CD4-positive, alpha-beta T cell treated with Interleukin-21 for 1 hour (primary cell): ENCODE data around the gene HMX3.
"Not testable (repeated sequence)": the region's sequence is repeated elsewhere in the genome, so short reads cannot be mapped to it uniquely, and the experiment has no call there.

Experiments used
- DNase-seq: peaks from one replicate; pipeline ENCODE4 v3.0.0-alpha.2; 2020

The HMX3 gene

GRCh38 chr10:123149162-123149567 is 13.4 kb downstream of the HMX3 start:
- no peak for DNase-seq

- DNase-seq: peak; percentile 39
Measured at GRCh38 chr10:123149568-123150270, 13.9 kb downstream of the HMX3 start.

DNA sequence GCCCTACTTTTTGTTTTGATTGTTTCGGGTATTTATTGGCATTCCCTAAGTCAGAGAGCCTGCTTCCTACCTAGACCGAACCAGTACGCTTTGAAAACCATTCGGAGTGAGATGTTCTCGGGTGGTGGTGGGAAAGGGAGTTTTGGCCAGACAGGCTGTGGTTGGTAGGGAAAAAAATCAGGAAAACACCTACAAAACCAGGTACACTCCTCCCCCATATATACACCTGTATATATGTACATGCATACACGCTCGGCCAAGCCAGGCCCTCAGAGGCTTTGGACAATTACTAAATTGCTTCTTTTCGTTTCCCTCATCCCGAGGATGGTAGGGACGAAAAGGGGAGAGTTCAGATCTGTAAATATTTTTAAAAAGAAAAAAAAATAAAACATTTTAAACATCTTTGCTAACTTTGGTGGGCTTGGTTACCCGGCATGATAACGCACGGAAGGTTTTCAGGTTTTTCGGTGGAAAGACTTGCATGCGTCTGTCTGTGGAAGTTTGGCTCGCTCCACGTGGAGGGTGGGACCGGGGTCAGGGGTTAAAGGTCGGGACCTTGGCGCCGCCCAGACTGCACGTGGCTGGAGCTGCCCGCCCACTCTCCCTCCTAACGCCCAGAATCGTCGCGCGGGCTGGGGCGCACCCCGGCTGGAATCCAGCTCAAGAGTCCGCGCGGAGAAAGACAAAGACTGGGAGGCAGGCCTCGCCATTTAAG is 14.7 kb downstream of the HMX3 start:
- DNase-seq: no peak

DNA sequence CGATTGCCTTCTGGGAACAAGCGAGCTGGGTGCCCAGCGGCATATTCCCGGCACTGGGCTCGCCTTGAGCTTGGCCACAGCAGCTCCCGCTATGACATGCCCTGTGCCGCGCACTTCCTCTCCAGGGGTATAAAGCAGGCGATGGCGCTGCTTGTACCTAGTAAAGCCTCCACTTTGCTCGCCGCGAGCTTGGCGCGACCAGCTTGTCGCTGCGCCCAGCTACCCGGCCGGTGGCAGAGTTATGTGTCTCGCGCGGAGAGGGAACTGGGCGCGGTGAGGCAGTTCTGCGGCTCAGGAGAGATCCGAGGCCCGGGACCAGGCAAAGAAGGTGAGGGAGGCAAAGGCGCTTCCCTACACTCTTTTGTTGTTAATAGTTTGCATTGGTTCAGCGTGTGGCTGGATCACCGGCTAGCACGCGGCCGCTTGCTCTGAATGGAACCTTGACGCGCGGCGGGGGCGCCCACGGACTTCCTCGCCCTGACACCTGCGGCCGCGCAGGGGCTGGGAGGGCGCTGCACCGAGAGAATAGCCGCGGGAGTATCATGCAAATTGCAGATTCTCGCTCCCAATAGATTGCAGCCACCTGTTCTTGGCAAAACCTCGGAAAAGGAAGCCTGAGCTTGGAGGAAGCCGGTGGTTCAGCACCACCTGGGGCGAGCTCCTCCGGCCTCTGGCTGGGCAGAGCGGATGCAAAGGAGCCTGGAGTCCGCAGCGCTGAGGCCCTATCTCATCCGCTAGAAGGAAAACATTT is 15.4 kb downstream of the HMX3 start:
- DNase-seq: no peak

DNA sequence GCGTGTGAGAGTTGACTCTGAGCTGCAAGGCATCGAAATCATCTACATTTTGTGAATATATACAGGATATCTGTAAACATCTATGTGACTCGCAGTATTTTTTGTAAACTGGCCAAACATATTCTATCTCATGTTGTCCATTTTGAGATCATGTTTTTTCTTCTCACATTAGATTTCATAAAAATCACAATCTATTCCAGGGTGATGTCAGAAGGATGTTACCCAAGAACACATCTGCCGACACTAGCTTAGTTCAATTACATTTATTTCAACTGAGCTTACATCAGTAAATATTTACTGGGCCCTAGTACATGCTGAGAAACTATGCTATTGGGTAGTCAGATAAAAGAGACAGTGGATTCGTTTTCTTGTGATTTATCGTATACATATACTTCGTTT is 16.0 kb downstream of the HMX3 start:
- DNase-seq: no peak

DNA sequence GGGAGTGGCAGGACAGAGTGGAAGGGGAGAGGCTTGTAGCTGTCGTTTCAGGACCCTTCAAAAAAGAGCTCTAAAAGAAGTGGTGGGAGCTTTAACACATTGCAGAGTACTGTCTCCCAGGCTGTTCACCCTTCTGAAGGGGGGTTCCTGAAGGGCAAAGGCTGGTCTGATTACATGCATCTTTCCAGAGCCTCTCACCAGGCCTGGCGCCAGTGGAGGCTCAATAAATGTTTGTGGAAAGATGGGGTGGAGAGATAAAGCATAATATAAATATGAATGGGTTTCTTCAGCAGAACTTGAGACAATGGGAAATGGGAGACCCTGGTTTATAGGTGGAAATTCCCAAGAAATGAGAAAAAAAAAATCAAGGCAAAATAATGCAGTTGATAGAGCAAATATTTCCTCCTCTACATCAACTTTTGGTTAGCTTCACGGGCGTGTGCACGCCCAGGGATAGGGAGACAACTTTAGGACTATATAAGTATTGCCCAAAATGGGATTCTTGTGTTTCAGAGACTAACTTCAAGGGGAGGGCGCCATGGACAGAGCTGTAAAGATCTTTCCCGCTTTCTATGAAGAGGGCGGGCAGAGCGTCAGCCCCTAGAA is 17.8 kb downstream of the HMX3 start:
- no peak for DNase-seq

DNA sequence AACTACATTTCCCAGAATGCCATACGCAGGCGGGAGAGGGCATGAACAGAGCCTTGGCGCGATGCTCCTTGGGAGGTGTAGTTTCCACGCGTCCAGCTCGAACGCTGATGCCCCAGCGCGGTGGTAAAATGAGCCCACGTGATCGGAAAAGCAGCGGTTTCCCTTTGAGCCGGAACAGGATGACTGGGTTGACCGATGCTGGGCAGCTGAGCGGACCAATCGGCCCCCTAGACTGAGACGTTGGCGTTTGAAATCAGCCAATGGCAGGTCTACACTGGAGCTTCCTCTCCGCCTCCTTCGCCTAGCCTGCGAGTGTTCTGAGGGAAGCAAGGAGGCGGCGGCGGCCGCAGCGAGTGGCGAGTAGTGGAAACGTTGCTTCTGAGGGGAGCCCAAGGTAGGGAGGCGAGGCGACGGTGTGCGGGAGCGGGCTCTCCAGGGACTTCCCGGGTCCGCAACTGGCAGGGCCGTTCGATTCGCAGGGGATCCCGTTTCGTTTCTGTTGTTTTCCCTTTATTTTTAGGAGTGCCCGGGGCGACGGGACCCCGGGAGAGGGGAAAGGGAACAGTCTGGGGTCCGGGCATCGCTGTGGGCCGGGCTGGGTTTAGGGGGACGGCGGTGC is 18.4 kb downstream of the HMX3 start, which contains the start of gene BUB3:
Gene BUB3 (plus strand): TSS at position 311 of the 619 bp plus-strand sequence. CDS start 516 bp downstream, outside the sequence.
- DNase-seq: peak; percentile 97

- peak; percentile 46 for DNase-seq
Measured at GRCh38 chr10:123154711-123155505, 19.1 kb downstream of the HMX3 start.

- no peak for DNase-seq
Measured at GRCh38 chr10:123156078-123156477, 20.3 kb downstream of the HMX3 start.

GRCh38 chr10:123157210-123157609 is 21.4 kb downstream of the HMX3 start:
- DNase-seq: no peak

GRCh38 chr10:123158682-123159081 is 22.9 kb downstream of the HMX3 start:
- DNase-seq: no peak

DNA sequence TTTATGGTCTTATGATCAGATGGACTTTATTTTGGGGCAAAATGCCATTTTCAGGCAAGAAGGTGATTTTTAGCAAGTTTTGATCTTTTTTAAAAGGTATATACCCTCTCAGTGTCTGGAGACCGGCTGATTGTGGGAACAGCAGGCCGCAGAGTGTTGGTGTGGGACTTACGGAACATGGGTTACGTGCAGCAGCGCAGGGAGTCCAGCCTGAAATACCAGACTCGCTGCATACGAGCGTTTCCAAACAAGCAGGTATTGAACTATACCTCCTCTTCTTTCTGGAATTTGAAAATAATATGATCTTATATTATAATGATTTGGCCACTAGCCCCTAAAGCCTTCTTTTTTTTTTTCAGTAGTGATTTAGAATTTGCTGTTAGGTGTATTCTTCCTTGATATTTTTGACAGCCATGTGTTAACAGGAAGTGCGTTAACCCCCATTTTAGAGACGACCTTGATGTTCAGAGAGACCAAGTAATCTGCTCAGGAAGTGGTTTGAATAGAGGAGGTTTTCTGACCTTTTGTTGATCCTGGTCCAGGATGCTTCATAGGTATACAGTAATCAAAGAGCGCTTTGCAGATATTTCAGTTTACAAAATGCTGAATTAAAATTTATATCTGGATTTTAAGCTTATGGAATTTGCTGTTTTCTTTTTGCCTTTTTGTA is 24.7 kb downstream of the HMX3 start:
- peak; percentile 70 for DNase-seq

DNA sequence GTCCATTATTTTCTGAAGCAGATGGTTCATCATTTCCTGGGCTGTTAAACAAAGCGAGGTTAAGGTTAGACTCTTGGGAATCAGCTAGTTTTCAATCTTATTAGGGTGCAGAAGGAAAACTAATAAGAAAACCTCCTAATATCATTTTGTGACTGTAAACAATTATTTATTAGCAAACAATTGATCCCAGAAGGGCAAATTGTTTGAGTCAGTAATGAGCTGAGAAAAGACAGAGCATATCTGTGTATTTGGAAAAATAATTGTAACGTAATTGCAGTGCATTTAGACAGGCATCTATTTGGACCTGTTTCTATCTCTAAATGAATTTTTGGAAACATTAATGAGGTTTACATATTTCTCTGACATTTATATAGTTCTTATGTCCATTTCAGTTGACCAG is 28.5 kb downstream of the HMX3 start:
- no peak for DNase-seq

- DNase-seq: no peak
Measured at GRCh38 chr10:123165445-123166072, 29.8 kb downstream of the HMX3 start.

- DNase-seq: no peak
Measured at GRCh38 chr10:123166618-123167017, 30.8 kb downstream of the HMX3 start.

- DNase-seq: no peak
Measured at GRCh38 chr10:123170961-123171360, 35.2 kb downstream of the HMX3 start.

GRCh38 chr10:123171616-123172015 is 35.8 kb downstream of the HMX3 start:
- not testable (repeated sequence) for DNase-seq

DNA sequence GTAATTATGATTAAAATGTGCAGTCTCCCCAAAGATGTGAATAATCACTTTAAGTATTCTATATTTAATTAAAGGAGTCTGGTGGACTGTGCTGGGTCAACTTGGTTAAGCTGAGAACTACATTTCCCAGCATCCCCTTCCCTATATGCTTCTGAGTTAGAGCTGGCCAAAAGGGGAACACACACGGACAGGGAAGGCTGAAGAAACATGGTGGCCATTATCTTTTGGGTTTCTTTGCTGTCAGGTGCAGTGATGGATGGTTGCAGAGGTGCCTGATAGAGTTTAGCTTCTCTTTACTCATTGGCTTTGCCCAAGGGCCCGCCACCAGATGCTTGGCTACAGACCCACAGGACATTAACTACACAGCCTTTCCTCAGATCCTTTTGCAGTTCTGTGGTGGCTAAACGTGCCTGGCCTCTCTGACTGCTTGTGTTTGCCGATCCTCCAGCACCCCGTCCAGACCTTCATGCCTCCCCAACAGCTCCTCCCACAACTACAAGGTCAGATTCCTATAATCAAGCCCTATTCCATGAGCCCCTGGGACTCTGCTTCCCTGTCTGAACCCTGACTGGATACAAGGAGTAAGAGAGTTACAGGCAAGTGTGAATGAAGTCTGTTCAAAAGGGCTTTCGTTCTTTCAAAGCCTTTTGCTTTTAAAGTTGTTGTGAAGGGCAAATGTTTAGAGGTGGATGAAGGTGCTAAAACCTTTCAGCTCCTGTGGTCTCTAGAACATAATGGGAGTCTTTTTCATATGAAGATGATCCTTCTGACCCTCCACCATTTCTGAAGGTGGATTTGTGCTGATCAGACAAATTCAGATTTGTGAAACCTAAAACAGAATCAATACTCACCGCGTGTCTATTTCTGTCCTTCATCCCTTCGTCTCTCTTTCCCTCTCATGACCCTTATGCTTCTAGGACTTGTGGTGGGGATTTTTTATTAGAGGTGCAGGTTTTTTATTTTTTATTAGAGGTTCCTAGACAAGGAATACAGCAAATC is 39.9 kb downstream of the HMX3 start:
- no peak for DNase-seq

GRCh38 chr10:123178390-123178789 is 42.6 kb downstream of the HMX3 start:
- not testable (repeated sequence) for DNase-seq
